LNCAP (cell line): Measurements from ENCODE around the gene AIFM3.

Experiments
- CTCF ChIP-seq: fragments of 450-650 bp; IDR thresholded peaks from 2 replicates; pipeline ENCODE4 v1.5.1; 2017; ENCODE audit warnings: mild to moderate bottlenecking

AIFM3 gene

GRCh38 chr22:20948989-20949388 lies 18.1 kb upstream of the AIFM3 start:
- TF ChIP-seq CTCF, result no peak

- TF ChIP-seq CTCF, result no peak
Observed at GRCh38 chr22:20949698-20950183, 17.3 kb upstream of the AIFM3 start.

- no peak for TF ChIP-seq CTCF
Observed at GRCh38 chr22:20951151-20951931, 15.7 kb upstream of the AIFM3 start.

- no peak for TF ChIP-seq CTCF
Observed at GRCh38 chr22:20951932-20952380, 15.1 kb upstream of the AIFM3 start.

GRCh38 chr22:20952544-20953341 lies 14.3 kb upstream of the AIFM3 start:
- TF ChIP-seq CTCF, result no peak

- no peak for TF ChIP-seq CTCF
Observed at GRCh38 chr22:20953342-20953608, 13.8 kb upstream of the AIFM3 start.

- no peak for TF ChIP-seq CTCF
Observed at GRCh38 chr22:20953668-20954500, 13.2 kb upstream of the AIFM3 start.
